K562 (cell line): ENCODE results near the gene CCDC33.

Experiments used
- CTCF ChIP-seq, 3 experiments: IDR thresholded peaks in 2 of 3; conservative IDR thresholded peaks in 1 of 3; 2 replicates each; pipeline ENCODE4 v1.5.1; 2011 to 2012; ENCODE audit warnings: low read length in 3 of 3, mild to moderate bottlenecking in 3 of 3, control low read depth in 2 of 3, improper control_type of control experiment in 1 of 3, inconsistent platforms in 1 of 3, low read depth in 1 of 3, mixed read lengths in 1 of 3, moderate library complexity in 1 of 3; ENCODE audit not compliant: insufficient read depth in 2 of 3
- JUNB ChIP-seq: fragments of 450-650 bp; formaldehyde crosslinking; conservative IDR thresholded peaks from 2 replicates; pipeline ENCODE4 v1.4.0; 2020; ENCODE audit warnings: mild to moderate bottlenecking
- POLR2A ChIP-seq: fragments of 450-650 bp; conservative IDR thresholded peaks from 2 replicates; pipeline ENCODE4 v1.6.1; 2016
- XRCC5 ChIP-seq: fragments of 200-400 bp; formaldehyde crosslinking; IDR thresholded peaks from 2 replicates; pipeline ENCODE4 v1.6.1; 2017; ENCODE audit warnings: low read depth, mild to moderate bottlenecking, low read length
- ZNF146 ChIP-seq: IDR thresholded peaks from one replicate; pipeline ENCODE4 v1.6.1; 2018; ENCODE audit warnings: missing compliant biosample characterization; ENCODE audit not compliant: unreplicated experiment
- ZNF274 ChIP-seq: IDR thresholded peaks from 2 replicates; pipeline ENCODE4 v1.6.1; 2011; ENCODE audit warnings: low read depth, mild to moderate bottlenecking, low read length, moderate library complexity, borderline replicate concordance
- ZNF79 ChIP-seq: fragments of 250-450 bp; sonication (Bioruptor Pico); IDR thresholded peaks from 2 replicates; pipeline ENCODE4 v1.4.0; 2020; ENCODE audit warnings: low read depth, mild to moderate bottlenecking, moderate library complexity
- TF ChIP-seq, protein P1 (sequence below): IDR thresholded peaks from 2 replicates; pipeline ENCODE4 v1.6.1; 2014; ENCODE audit warnings: antibody characterized with exemption

DNA sequence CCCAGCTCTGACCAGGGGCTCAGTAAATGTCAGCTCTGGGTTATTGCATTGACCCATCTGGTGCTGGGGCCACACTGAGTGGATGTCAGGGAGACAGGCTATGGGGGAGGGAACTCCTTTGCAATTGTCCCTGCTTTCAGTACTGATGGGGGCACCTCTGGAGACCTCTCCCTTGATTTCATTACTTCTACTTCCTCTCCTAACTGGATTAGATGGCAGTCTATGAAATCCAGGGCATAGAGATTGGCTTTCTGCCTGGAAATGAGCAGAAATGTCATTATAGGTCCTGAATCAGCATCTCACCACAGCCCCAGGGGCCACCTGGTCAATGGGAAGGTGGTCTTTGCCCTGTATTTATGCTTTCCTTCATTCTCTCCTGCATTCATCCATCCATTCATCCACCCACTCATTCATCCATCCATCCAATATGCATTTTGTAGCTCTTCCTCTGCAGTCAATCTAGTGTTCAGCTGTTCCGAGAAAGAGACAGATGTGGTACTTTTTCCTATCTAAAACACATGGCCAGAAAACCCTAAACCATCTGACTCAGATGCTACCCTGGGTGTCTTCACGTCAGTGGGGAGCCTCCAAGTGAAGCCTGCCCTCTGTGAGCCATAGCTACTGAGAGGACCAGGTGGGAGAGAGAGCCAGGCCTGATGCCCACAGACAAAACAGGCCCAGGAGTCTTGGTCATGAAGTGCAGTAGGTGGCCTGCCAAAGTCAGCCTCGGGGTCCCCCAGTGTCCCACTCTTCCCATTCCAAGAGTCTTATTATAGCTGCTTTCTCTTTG, 57.1 kb downstream of the CCDC33 start:
- TF ChIP-seq ZNF274 (no peak), CTCF (IDR thresholded peaks at IDR 0.05 in 2 of 3, conservative IDR thresholded peaks at IDR 0.05 in 1 of 3; ENCODE audit: insufficient read depth in 2 of 3, low read depth in 1 of 3, low read length in 3 of 3) (no peak), XRCC5 (no peak), POLR2A (no peak), ZNF146 (CRISPR knock-in tag) (no peak), JUNB (CRISPR knock-in tag) (no peak), ZNF79 (CRISPR knock-in tag) (no peak)
- TF ChIP-seq, protein P1, sequence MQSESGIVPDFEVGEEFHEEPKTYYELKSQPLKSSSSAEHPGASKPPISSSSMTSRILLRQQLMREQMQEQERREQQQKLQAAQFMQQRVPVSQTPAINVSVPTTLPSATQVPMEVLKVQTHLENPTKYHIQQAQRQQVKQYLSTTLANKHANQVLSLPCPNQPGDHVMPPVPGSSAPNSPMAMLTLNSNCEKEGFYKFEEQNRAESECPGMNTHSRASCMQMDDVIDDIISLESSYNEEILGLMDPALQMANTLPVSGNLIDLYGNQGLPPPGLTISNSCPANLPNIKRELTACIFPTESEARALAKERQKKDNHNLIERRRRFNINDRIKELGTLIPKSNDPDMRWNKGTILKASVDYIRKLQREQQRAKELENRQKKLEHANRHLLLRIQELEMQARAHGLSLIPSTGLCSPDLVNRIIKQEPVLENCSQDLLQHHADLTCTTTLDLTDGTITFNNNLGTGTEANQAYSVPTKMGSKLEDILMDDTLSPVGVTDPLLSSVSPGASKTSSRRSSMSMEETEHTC: no peak
